ENCODE results near the gene GLMN. TPM values are rescaled to one million over a fixed set of nuclear protein-coding genes. Genes with fewer than 3 reads are reported as not detected.

The GLMN gene, protein sequence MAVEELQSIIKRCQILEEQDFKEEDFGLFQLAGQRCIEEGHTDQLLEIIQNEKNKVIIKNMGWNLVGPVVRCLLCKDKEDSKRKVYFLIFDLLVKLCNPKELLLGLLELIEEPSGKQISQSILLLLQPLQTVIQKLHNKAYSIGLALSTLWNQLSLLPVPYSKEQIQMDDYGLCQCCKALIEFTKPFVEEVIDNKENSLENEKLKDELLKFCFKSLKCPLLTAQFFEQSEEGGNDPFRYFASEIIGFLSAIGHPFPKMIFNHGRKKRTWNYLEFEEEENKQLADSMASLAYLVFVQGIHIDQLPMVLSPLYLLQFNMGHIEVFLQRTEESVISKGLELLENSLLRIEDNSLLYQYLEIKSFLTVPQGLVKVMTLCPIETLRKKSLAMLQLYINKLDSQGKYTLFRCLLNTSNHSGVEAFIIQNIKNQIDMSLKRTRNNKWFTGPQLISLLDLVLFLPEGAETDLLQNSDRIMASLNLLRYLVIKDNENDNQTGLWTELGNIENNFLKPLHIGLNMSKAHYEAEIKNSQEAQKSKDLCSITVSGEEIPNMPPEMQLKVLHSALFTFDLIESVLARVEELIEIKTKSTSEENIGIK
- total RNA-seq, result 29.2 and 29.7 TPM in 2 replicates

DNA sequence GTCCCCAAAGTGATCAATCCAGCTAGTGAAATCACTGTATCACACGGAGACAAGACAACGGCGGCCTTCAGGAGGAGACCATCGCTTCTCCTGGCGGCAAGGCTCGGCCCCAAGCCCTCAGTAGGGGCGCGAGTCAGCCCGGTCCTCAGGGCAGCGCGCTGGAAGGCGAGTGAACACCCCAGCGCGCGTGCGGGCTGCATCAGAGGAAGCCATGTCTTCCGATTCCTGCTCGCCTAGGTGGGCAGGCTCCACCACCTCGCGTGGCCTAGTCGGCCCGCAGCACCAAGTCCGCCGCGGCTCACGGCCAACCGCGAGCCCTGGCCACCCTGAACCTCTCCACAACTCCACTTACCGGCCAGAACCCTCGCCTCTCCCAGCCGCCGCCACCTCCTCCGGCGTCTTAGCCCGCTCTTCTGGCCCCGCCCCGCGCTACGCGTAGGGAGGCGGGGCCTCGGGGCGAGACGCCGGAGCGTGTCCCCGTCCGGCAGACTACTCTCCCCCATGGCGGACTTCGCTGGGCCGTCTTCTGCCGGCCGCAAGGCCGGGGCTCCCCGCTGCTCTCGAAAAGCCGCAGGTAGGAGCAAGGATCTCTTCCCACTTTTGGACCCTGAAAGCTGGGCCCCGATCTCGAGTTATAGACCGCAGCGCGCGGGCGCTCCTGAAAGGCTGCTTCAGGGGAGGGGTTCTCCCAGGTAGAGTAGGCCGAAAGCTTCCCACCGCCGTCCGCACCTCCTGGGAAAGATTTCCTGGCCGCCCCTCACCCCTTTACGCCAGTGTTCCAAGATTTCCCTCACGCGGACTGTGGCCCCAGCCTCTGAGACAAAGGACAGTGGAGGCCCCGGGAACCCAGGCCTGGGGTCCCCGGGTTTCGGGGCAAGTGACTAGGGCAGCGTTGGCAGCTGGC, at the start of gene GLMN, which contains the start of gene RPAP2:
Gene GLMN (minus strand): TSS at position 415 of the 904 bp plus-strand sequence. CDS start 988 bp downstream, outside the sequence.
Gene RPAP2 (plus strand): TSS at position 487 of the 904 bp plus-strand sequence. CDS start 15 bp downstream, at position 502.
- H3K4me3 Mint-ChIP-seq, result peak within 1 kb of the TSS; percentile 97
- intact Hi-C loops (cut with micrococcal nuclease), result loop anchor here (1.0 to 5.0 kb wide), 8 partner anchors 11 to 1277 kb away; partner anchors contain the start of genes BTBD8, MTF2 and ZNF644
- H3K4me1 Mint-ChIP-seq (ENCODE audit: low read depth), result peaks cover 40% of the 10 kb centered on the region
- no peaks in the 10 kb centered on the region for H3K9me3 Mint-ChIP-seq
- DNase-seq (ENCODE audit: low spot score), result peak; percentile 74
- no peaks in the 10 kb centered on the region for H3K27me3 Mint-ChIP-seq (ENCODE audit: insufficient read depth)
- H3K27ac Mint-ChIP-seq, result peak within 1 kb of the TSS; percentile 99
- H3K36me3 Mint-ChIP-seq (ENCODE audit: low read depth), result peaks cover 24% of the 10 kb centered on the region

DNA sequence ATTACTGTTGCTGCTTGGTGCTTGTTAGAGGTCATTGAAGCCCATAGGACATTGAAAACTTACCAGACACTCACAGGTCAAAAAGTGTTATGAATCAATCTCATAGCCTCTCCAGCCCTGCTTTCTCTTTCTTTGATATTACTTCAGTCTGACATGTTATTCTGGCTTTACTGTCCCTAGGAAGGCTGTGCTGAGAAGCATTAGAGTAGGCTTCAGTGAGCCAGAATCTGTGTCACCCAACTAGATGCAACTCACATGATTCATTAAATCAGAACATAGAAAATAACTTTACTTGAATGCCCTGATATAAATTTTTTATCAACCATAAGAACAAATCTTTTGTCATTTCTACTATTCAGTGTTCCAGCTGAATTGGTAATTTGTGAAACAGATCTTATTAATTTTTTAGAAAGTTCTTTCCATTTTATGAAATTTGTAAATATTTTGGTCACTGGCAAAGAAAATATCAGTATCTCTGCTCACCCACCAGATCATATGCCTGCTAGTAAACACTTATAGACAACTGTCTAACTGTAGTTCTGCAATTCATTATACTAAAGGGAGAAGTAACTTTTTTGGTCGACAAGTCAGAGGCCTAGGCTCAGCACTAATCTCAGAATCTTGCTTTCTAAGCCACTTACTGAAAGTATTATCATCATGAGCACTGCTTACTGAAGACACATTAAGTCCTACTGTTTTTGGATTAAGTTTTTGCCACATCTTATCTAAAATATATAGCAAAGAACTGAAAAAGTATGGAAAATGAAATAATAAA, 48.3 kb upstream of the GLMN start:
- no peak overlapping the region for H3K27ac Mint-ChIP-seq
- H3K4me3 Mint-ChIP-seq, result no peak overlapping the region
- peaks cover 37% of the 10 kb centered on the region for H3K36me3 Mint-ChIP-seq (ENCODE audit: low read depth)
- no peaks in the 10 kb centered on the region for H3K27me3 Mint-ChIP-seq (ENCODE audit: insufficient read depth)
- intact Hi-C loops (cut with micrococcal nuclease), result no loop called here
- H3K9me3 Mint-ChIP-seq, result no peaks in the 10 kb centered on the region
- DNase-seq (ENCODE audit: low spot score), result no peak
- H3K4me1 Mint-ChIP-seq (ENCODE audit: low read depth), result peaks cover 12% of the 10 kb centered on the region

DNA sequence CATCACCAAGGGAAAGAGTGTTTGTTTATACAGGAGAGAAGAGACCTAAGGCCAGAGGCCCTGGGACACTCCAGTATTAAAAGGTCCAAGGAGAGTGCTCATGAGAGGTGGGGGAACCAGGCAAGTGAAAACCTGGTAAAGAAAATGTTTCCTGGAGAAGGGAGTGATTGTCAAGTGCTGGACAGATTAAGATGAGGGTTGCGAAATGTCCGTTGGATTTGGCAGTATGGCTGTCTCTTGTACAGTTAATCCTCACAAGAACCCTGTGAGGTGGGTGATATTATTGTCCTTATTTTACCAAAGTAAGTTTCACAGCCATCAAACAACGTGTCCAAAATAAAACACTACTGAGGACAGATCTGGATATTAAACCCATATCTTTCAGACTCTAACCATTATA, 44.3 kb upstream of the GLMN start:
- peaks cover 36% of the 10 kb centered on the region for H3K36me3 Mint-ChIP-seq (ENCODE audit: low read depth)
- no peak overlapping the region for H3K27ac Mint-ChIP-seq
- H3K4me3 Mint-ChIP-seq, result no peak overlapping the region
- no peaks in the 10 kb centered on the region for H3K9me3 Mint-ChIP-seq
- no peak for DNase-seq (ENCODE audit: low spot score)
- peaks cover 16% of the 10 kb centered on the region for H3K4me1 Mint-ChIP-seq (ENCODE audit: low read depth)
- intact Hi-C loops (cut with micrococcal nuclease), result no loop called here
- no peaks in the 10 kb centered on the region for H3K27me3 Mint-ChIP-seq (ENCODE audit: insufficient read depth)

DNA sequence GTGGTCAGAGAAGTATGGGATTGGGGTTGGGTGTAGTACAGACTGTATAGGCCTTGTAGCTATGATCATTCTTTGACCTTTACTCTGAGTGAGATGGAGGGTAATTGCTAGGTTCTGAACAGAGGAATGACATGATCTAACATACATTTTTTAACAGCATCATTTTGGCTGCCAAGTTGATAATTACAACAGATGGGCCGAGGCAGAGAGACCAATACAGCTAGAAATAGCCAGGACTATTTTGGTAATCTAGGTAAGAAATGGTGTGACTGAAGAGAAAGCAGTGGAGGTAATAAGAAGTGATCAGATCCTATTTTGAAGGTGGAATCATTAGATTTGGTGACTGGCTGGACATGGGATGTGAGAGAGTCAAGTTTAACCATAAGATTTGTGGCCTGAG, 43.6 kb upstream of the GLMN start:
- intact Hi-C loops (cut with micrococcal nuclease), result no loop called here
- Mint-ChIP-seq H3K4me3 (no peak overlapping the region), H3K27me3 (ENCODE audit: insufficient read depth) (no peaks in the 10 kb centered on the region), H3K27ac (no peak overlapping the region), H3K36me3 (ENCODE audit: low read depth) (peaks cover 36% of the 10 kb centered on the region), H3K9me3 (no peaks in the 10 kb centered on the region), H3K4me1 (ENCODE audit: low read depth) (peaks cover 15% of the 10 kb centered on the region)
- no peak for DNase-seq (ENCODE audit: low spot score)

DNA sequence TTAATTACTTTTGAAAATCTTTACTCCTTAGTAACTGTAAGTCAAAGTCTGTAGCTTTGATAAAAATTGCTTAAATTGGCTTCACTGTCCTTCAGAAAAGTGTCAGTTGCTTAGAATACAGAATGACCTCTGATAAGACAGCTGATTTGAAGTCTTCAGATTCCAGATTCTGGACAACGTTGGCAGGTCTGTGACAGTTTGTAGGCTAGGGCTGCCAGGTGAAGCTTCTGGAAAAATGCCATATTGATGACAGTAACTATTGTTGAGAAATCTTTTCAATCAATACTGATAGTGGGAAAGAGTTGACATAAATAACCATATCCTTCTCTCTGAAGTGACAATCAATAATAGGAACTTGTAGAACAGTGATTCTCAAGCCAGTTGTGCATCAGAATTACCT, 41.4 kb upstream of the GLMN start:
- DNase-seq (ENCODE audit: low spot score), result no peak
- H3K27ac Mint-ChIP-seq, result no peak overlapping the region
- intact Hi-C loops (cut with micrococcal nuclease), result no loop called here
- H3K27me3 Mint-ChIP-seq (ENCODE audit: insufficient read depth), result no peaks in the 10 kb centered on the region
- H3K4me1 Mint-ChIP-seq (ENCODE audit: low read depth), result peaks cover 15% of the 10 kb centered on the region
- no peak overlapping the region for H3K4me3 Mint-ChIP-seq
- no peaks in the 10 kb centered on the region for H3K9me3 Mint-ChIP-seq
- H3K36me3 Mint-ChIP-seq (ENCODE audit: low read depth), result peaks cover 37% of the 10 kb centered on the region

DNA sequence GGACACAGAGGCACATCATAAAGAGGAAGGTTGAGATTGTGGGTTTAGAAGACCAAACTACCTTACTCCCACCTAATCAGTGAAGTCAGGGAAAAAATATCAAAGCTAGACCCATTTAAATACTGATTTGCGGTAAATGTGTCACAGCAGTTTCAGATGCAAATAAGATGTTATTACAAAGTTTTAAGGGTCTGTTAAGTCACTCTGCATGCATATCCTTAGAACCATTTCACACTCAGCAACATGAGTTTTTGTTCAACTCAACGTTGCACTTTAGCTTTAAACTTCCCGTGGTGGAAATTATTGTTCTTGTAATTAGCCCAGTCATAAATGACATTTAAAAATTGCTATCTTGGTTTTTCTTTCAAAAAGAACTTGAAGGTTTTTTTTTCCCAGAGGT, 34.9 kb upstream of the GLMN start:
- H3K9me3 Mint-ChIP-seq, result peaks cover 3% of the 10 kb centered on the region
- H3K4me3 Mint-ChIP-seq, result peak overlapping the region; percentile 10
- peaks cover 31% of the 10 kb centered on the region for H3K4me1 Mint-ChIP-seq (ENCODE audit: low read depth)
- no peak for DNase-seq (ENCODE audit: low spot score)
- H3K27me3 Mint-ChIP-seq (ENCODE audit: insufficient read depth), result no peaks in the 10 kb centered on the region
- H3K36me3 Mint-ChIP-seq (ENCODE audit: low read depth), result peaks cover 52% of the 10 kb centered on the region
- intact Hi-C loops (cut with micrococcal nuclease), result loop anchor here (2.0 kb wide), 1 partner anchor 17 kb away; no protein-coding TSS in a partner anchor
- peak overlapping the region; percentile 78 for H3K27ac Mint-ChIP-seq

DNA sequence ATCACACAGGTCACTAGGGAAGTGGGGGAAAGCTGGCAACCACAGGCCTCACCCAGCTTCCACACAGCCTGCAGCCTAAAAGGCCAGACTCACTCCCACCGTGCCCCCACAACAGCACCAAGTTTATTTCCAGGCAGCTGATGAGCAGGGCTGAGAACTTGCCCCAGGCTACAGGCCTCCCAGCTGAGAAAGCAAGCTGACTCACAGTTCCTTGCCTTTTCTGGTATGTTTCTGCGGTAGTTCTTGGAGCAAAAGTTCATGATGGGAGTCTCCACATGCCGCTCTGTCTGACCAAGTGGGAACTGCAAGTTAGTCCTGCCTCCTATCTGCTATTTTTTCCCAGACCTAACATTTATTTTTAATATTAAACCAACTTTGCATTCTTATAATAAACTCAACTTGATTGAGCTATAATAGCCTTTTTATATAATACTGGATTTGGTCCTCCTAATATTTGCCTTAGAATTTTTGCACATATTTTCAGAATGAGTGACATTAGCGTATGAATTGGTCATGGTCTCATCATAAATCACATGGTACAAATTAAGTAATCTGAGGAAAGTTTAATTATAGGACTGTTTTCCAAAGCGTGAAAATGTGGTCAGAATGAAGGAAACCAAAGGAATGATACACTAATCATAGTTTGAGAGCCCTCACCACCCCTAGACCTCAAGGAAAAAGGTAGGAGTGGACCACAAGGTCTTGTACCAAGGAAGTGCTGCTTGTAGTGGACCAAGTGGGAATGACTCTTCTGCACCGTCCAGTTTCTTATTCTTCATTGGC, 30.8 kb upstream of the GLMN start:
- peaks cover 32% of the 10 kb centered on the region for H3K9me3 Mint-ChIP-seq
- intact Hi-C loops (cut with micrococcal nuclease), result no loop called here
- H3K4me3 Mint-ChIP-seq, result no peak overlapping the region
- H3K27ac Mint-ChIP-seq, result no peak overlapping the region
- no peaks in the 10 kb centered on the region for H3K27me3 Mint-ChIP-seq (ENCODE audit: insufficient read depth)
- peaks cover 50% of the 10 kb centered on the region for H3K4me1 Mint-ChIP-seq (ENCODE audit: low read depth)
- peaks cover 76% of the 10 kb centered on the region for H3K36me3 Mint-ChIP-seq (ENCODE audit: low read depth)
- no peak for DNase-seq (ENCODE audit: low spot score)

DNA sequence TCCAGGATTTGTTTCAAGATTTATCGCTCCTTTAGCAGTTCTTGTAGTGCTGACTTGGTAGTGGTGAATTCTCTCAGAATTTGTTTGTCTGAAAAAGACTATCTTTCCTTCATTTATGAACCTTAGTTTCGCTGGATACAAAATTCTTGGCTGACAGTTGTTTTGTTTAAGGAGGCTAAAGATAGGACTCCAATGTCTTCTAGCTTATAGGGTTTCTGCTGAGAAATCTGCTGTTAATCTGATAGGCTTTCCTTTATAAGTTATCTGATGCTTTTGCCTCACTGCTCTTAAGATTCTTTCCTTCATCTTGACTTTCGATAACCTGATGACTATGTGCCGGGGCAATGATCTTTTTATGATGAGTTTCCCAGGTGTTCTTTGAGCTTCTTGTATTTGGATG, 29.0 kb upstream of the GLMN start:
- intact Hi-C loops (cut with micrococcal nuclease), result no loop called here
- H3K4me1 Mint-ChIP-seq (ENCODE audit: low read depth), result peaks cover 52% of the 10 kb centered on the region
- H3K27me3 Mint-ChIP-seq (ENCODE audit: insufficient read depth), result no peaks in the 10 kb centered on the region
- no peak overlapping the region for H3K4me3 Mint-ChIP-seq
- H3K27ac Mint-ChIP-seq, result no peak overlapping the region
- H3K9me3 Mint-ChIP-seq, result peaks cover 32% of the 10 kb centered on the region
- H3K36me3 Mint-ChIP-seq (ENCODE audit: low read depth), result peaks cover 76% of the 10 kb centered on the region
- no peak for DNase-seq (ENCODE audit: low spot score)

DNA sequence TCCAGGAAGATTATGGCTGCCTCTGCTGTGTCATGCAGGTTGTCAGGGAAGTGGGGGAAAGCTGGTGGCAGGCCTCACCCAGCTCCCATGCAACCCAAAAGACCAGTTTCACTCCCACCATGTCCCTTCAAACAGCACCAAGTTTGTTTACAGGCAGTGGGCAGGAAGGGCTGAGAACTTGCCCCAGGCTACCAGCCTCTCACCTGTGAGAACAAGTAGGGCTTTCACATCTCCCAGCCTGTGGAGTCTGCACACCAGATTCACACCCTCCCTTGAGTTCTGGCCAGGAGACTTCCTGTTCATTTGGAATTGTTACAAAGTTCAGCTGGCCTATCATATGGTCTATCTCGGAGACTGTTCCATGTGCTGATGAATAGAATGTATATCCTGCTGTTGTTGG, 27.9 kb upstream of the GLMN start:
- peaks cover 71% of the 10 kb centered on the region for H3K36me3 Mint-ChIP-seq (ENCODE audit: low read depth)
- H3K27ac Mint-ChIP-seq, result no peak overlapping the region

DNA sequence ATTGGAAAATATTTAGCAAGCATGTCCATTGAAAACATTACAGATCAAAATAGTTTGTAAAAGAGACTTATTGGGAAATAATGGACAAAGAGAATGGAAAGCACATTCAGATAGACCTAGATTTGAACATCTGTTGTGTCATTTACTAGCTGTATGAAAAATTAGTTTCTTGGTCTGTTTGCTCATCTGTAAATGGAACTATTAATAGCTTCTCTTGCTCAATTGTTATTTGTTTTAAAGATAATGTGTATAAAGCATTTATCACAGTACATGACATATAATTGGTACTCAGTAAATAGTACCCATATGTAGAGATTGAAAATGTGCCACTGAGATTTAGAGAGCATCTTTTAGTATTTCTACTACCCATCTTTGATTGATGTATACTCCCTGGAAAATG, 26.0 kb upstream of the GLMN start:
- intact Hi-C loops (cut with micrococcal nuclease), result loop anchor here (1.0 kb wide), 1 partner anchor 8 kb away; no protein-coding TSS in a partner anchor
- H3K4me1 Mint-ChIP-seq (ENCODE audit: low read depth), result peaks cover 39% of the 10 kb centered on the region
- H3K9me3 Mint-ChIP-seq, result peaks cover 32% of the 10 kb centered on the region
- peak overlapping the region; percentile 34 for H3K4me3 Mint-ChIP-seq
- H3K27ac Mint-ChIP-seq, result no peak overlapping the region
- no peaks in the 10 kb centered on the region for H3K27me3 Mint-ChIP-seq (ENCODE audit: insufficient read depth)
- DNase-seq (ENCODE audit: low spot score), result no peak
- H3K36me3 Mint-ChIP-seq (ENCODE audit: low read depth), result peaks cover 59% of the 10 kb centered on the region

More for the DNA sequence above, 27.9 kb upstream of the GLMN start:
- intact Hi-C loops (cut with micrococcal nuclease), result no loop called here
- H3K9me3 Mint-ChIP-seq, result peaks cover 32% of the 10 kb centered on the region
- no peak for DNase-seq (ENCODE audit: low spot score)
- H3K4me1 Mint-ChIP-seq (ENCODE audit: low read depth), result peaks cover 46% of the 10 kb centered on the region
- H3K4me3 Mint-ChIP-seq, result no peak overlapping the region
- no peaks in the 10 kb centered on the region for H3K27me3 Mint-ChIP-seq (ENCODE audit: insufficient read depth)

Data from activated T-helper 1 cell treated with anti-CD3 and anti-CD28 coated beads, Interleukin-12 subunit alpha, Interleukin-12 subunit beta, Interleukin-2, Interleukin-4 antibody, amounts not matched to agents 30 ng/mL and 10 ng/mL and 1 ng/mL, durations not matched to agents 14 hours and 24 hours and 36 hours (primary cell).